Neuronal stem cell (in vitro differentiated cells): ENCODE measurements around the gene ADGRF4.

Experiments used
- DNase-seq: peaks from one replicate; pipeline ENCODE4 v3.0.0-alpha.2; 2013; ENCODE audit warnings: low spot score
- H2AFZ ChIP-seq: one replicate; pipeline ENCODE4 v1.6.1; 2013; ENCODE audit warnings: mild to moderate bottlenecking, low read length, inconsistent platforms
- H2AK5ac ChIP-seq: 2 replicates; pipeline ENCODE4 v1.6.1; 2013; ENCODE audit warnings: low read depth, mild to moderate bottlenecking, inconsistent platforms, low read length, moderate library complexity, mixed read lengths
- H2BK120ac ChIP-seq: 2 replicates; pipeline ENCODE4 v1.6.1; 2013; ENCODE audit warnings: low read depth, mild to moderate bottlenecking, inconsistent platforms, low read length, moderate library complexity, mixed read lengths
- H2BK12ac ChIP-seq: one replicate; pipeline ENCODE4 v1.6.1; 2013; ENCODE audit warnings: low read length, inconsistent platforms
- H2BK15ac ChIP-seq: 2 replicates; pipeline ENCODE4 v1.6.1; 2013; ENCODE audit warnings: mild to moderate bottlenecking, low read length, inconsistent platforms, mixed read lengths
- H2BK5ac ChIP-seq: one replicate; pipeline ENCODE4 v1.6.1; 2013; ENCODE audit warnings: inconsistent platforms, mild to moderate bottlenecking, low read length, moderate library complexity
- H3K14ac ChIP-seq: one replicate; pipeline ENCODE4 v1.6.1; 2013; ENCODE audit warnings: low read length, inconsistent platforms
- H3K18ac ChIP-seq: 2 replicates; pipeline ENCODE4 v1.6.1; 2013; ENCODE audit warnings: low read length, inconsistent platforms
- H3K23ac ChIP-seq: 2 replicates; pipeline ENCODE4 v1.6.1; 2013; ENCODE audit warnings: low read depth, mild to moderate bottlenecking, mixed read lengths, low read length, inconsistent platforms; ENCODE audit not compliant: poor library complexity
- H3K27ac ChIP-seq: replicated peaks from 3 replicates; pipeline ENCODE4 v1.5.1; 2013; ENCODE audit warnings: low read length, inconsistent platforms
- H3K27me3 ChIP-seq, 3 experiments: 2 replicates each; pipeline ENCODE4 v1.6.1; 2013; ENCODE audit warnings: low read length in 3 of 3, mild to moderate bottlenecking in 2 of 3, inconsistent platforms in 1 of 3, low read depth in 1 of 3, mixed read lengths in 1 of 3, moderate library complexity in 1 of 3; ENCODE audit not compliant: control insufficient read depth in 3 of 3, insufficient read depth in 3 of 3
- H3K36me3 ChIP-seq, 2 donors: replicated peaks in 1 of 2; 2 replicates each; pipeline ENCODE4 v1.6.1; 2013; ENCODE audit warnings: low read length in 2 of 2; ENCODE audit not compliant: control insufficient read depth in 2 of 2, insufficient read depth in 2 of 2
- H3K4ac ChIP-seq: 2 replicates; pipeline ENCODE4 v1.6.1; 2013; ENCODE audit warnings: inconsistent platforms, mild to moderate bottlenecking, low read length, moderate library complexity
- H3K4me1 ChIP-seq, 2 donors: 1 replicate in 1 of 2; 2 replicates in 1 of 2; pipeline ENCODE4 v1.6.1; 2013; ENCODE audit warnings: low read length in 2 of 2, low read depth in 1 of 2; ENCODE audit not compliant: control insufficient read depth in 2 of 2, insufficient read depth in 1 of 2
- H3K4me2 ChIP-seq: one replicate; pipeline ENCODE4 v1.6.1; 2013; ENCODE audit warnings: mild to moderate bottlenecking, low read length, inconsistent platforms; ENCODE audit not compliant: insufficient read depth, poor library complexity, severe bottlenecking
- H3K4me3 ChIP-seq, 2 donors: 2 replicates each; pipeline ENCODE4 v1.5.1; 2013; ENCODE audit warnings: low read length in 2 of 2, mild to moderate bottlenecking in 2 of 2, inconsistent platforms in 1 of 2, moderate library complexity in 1 of 2
- H3K79me1 ChIP-seq: one replicate; pipeline ENCODE4 v1.6.1; 2013; ENCODE audit warnings: low read depth, mild to moderate bottlenecking, inconsistent platforms, low read length, moderate library complexity
- H3K9ac ChIP-seq: one replicate; pipeline ENCODE4 v1.6.1; 2013; ENCODE audit warnings: mild to moderate bottlenecking, low read depth, low read length, inconsistent platforms; ENCODE audit not compliant: poor library complexity
- H3K9me3 ChIP-seq, 2 donors: replicated peaks in 1 of 2; 2 replicates each; pipeline versions ENCODE3 to v1.6.1; 2013; ENCODE audit warnings: low read length in 2 of 2, mild to moderate bottlenecking in 2 of 2, inconsistent platforms in 1 of 2, low read depth in 1 of 2, mixed read lengths in 1 of 2, moderate library complexity in 1 of 2; ENCODE audit not compliant: control insufficient read depth in 2 of 2, insufficient read depth in 1 of 2
- H4K8ac ChIP-seq: one replicate; pipeline ENCODE4 v1.6.1; 2013; ENCODE audit warnings: low read depth, mild to moderate bottlenecking, inconsistent platforms, low read length, moderate library complexity
- H4K91ac ChIP-seq: one replicate; pipeline ENCODE4 v1.6.1; 2013; ENCODE audit warnings: low read length, low read depth, mild to moderate bottlenecking, inconsistent platforms; ENCODE audit not compliant: poor library complexity
- WGBS, 2 donors: extraction: QIAGEN DNeasy Blood & Tissue Kit; methylation state at CpG; one replicate each; pipeline ENCODE4 v1.1.7; 2013; ENCODE audit warnings: missing lambda C conversion rate in 2 of 2, mixed read lengths in 1 of 2; ENCODE audit not compliant: insufficient read length in 2 of 2, insufficient replicate concordance in 1 of 2; ENCODE audit errors: extremely low coverage in 2 of 2; 5-methylcytosine and 5-hydroxymethylcytosine counted together

The ADGRF4 gene

DNA sequence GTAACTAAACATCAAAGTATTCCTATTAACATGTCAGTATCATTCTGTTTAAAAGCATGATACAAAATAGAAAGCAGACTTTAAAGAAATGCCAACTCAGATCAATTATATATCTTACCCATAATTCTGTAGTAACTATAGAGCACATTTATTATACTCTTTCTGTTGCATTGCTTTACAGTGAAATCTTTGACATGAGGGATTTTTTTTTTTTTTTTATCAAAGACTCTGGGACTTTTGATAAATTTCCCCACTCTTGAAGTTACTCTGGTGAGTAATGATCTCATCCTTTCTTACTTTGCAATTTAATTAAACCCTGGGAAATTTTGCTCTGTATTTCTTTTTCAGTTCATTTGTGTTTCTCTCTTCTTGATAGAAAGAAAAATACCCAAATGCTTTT lies 17.4 kb downstream of the ADGRF4 start:
- no peaks in the 10 kb centered on the region for H3K36me3 ChIP-seq
- no peak overlapping the region for H3K18ac ChIP-seq
- H2AFZ ChIP-seq: no peak overlapping the region
- no peak overlapping the region for H3K4me2 ChIP-seq
- no peak overlapping the region for H2BK15ac ChIP-seq
- H3K27me3 ChIP-seq: no peaks in the 10 kb centered on the region
- H3K4me1 ChIP-seq: no peaks in the 10 kb centered on the region
- H2BK120ac ChIP-seq: no peak overlapping the region
- H3K27ac ChIP-seq: no peak overlapping the region
- H3K23ac ChIP-seq: no peak overlapping the region
- H3K9ac ChIP-seq: no peak overlapping the region
- no peak overlapping the region for H2BK12ac ChIP-seq
- H3K9me3 ChIP-seq: no peaks in the 10 kb centered on the region
- no peak overlapping the region for H4K91ac ChIP-seq
- H2AK5ac ChIP-seq: no peak overlapping the region
- H3K14ac ChIP-seq: no peak overlapping the region
- no peak overlapping the region for H4K8ac ChIP-seq
- DNase-seq: no peak
- no peak overlapping the region for H3K4ac ChIP-seq
- no peak overlapping the region for H2BK5ac ChIP-seq
- no peak overlapping the region for H3K4me3 ChIP-seq
- no peaks in the 10 kb centered on the region for H3K79me1 ChIP-seq

DNA sequence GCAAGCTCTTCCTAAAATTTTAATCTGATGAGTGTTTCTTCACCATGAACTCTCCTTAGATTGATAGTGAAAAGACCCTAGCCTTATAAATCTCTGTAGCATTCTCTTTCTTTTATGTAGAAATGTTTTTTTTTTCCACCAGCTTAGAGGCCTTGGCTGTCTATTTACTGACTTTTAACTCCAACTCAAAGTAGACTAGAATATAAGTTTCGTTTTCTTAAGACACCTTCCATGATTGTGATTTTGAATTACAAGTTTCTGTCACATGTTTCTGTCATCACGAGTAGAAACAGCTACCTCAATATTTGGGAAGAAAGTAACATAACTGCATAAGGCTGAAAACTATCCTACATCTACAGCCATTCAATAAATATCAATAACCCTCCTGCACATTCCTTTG lies 17.8 kb downstream of the ADGRF4 start:
- no peak overlapping the region for H4K91ac ChIP-seq
- H2BK120ac ChIP-seq: no peak overlapping the region
- no peak overlapping the region for H3K4me3 ChIP-seq
- H3K4me2 ChIP-seq: no peak overlapping the region
- no peak for DNase-seq
- no peak overlapping the region for H3K18ac ChIP-seq
- no peak overlapping the region for H2AK5ac ChIP-seq
- H3K27me3 ChIP-seq: no peaks in the 10 kb centered on the region
- no peak overlapping the region for H3K27ac ChIP-seq
- no peaks in the 10 kb centered on the region for H3K36me3 ChIP-seq
- no peaks in the 10 kb centered on the region for H3K79me1 ChIP-seq
- H4K8ac ChIP-seq: no peak overlapping the region
- no peak overlapping the region for H2BK12ac ChIP-seq
- no peak overlapping the region for H3K9ac ChIP-seq
- H3K4ac ChIP-seq: no peak overlapping the region
- H3K23ac ChIP-seq: no peak overlapping the region
- no peak overlapping the region for H2BK15ac ChIP-seq
- no peak overlapping the region for H2BK5ac ChIP-seq
- H3K14ac ChIP-seq: no peak overlapping the region
- H2AFZ ChIP-seq: no peak overlapping the region
- no CpG with 5 or more reads among the region's 2 CpGs for WGBS, 2 donors
- H3K9me3 ChIP-seq: no peaks in the 10 kb centered on the region
- H3K4me1 ChIP-seq: no peaks in the 10 kb centered on the region

DNA sequence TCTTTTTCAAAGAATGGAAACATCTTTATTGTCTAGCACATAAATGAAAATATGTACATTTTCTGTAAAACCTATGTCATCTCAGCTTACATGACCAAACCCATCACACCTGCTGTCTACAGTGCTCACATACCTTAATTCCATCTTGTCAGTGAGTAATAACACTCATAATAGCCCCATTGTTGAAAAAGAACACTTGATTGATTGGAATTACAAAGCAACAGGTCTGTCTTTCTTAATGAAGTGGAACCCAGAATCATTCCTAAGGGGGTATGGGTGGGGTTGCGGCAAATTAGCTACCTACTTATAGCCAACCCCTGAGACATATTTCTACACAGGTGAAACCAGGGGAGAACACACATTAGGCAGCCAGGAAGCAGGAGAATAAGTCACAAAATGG lies 20.2 kb downstream of the ADGRF4 start:
- Histone ChIP-seq H2BK120ac (no peak overlapping the region), H3K27ac (no peak overlapping the region), H3K4ac (no peak overlapping the region), H4K8ac (no peak overlapping the region), H3K4me1 (no peaks in the 10 kb centered on the region), H2BK15ac (no peak overlapping the region), H3K27me3 (no peaks in the 10 kb centered on the region), H3K79me1 (no peaks in the 10 kb centered on the region), H2AFZ (no peak overlapping the region), H3K23ac (no peak overlapping the region), H3K14ac (no peak overlapping the region), H4K91ac (no peak overlapping the region), H3K4me2 (no peak overlapping the region), H3K9ac (no peak overlapping the region), H3K4me3 (no peak overlapping the region), H2BK12ac (no peak overlapping the region), H2BK5ac (no peak overlapping the region), H3K36me3 (no peaks in the 10 kb centered on the region), H2AK5ac (no peak overlapping the region), H3K9me3 (no peaks in the 10 kb centered on the region), H3K18ac (no peak overlapping the region)
- no CpG with 5 or more reads among the region's 1 CpG for WGBS, 2 donors
- DNase-seq: no peak

DNA sequence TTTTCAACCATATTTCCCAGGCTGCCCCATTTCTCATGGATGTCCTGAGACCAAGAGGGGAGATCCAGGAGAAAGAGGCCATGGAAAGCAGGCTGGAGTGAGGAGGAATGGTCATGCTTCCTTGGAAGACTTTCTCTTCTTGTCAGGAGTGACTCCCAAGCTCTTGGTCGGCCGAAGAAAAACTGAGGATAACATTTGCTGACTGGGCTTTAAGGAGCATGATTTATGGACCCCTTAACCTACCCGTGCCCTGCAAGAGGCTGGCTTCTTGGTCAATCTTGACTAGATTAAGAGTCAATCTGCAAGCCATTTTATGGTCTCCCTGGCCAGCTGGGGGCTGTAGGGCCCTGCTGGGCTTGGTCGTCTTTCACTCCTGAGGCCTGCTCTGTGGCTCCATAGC lies 22.8 kb downstream of the ADGRF4 start:
- Histone ChIP-seq H4K91ac (no peak overlapping the region), H2BK5ac (no peak overlapping the region), H3K27ac (no peak overlapping the region), H3K9ac (no peak overlapping the region), H4K8ac (no peak overlapping the region), H3K36me3 (no peaks in the 10 kb centered on the region), H3K79me1 (no peaks in the 10 kb centered on the region), H2BK120ac (no peak overlapping the region), H2AFZ (no peak overlapping the region), H3K4ac (no peak overlapping the region), H2BK15ac (no peak overlapping the region), H3K14ac (no peak overlapping the region), H3K4me2 (no peak overlapping the region), H2BK12ac (no peak overlapping the region), H3K9me3 (no peaks in the 10 kb centered on the region), H3K27me3 (no peaks in the 10 kb centered on the region), H3K4me1 (no peaks in the 10 kb centered on the region), H2AK5ac (no peak overlapping the region), H3K18ac (no peak overlapping the region), H3K4me3 (no peak overlapping the region), H3K23ac (no peak overlapping the region)
- no peak for DNase-seq
- no CpG with 5 or more reads among the region's 4 CpGs for WGBS, 2 donors
